ENCODE measurements around the gene PIGT.

GRCh38 chr20:45366631-45367030, 49.3 kb upstream of the PIGT start:
- TF ChIP-seq ZNF138 (CRISPR knock-in tag; conservative IDR thresholded peaks at IDR 0.05) (no peak), ZNF416 (CRISPR knock-in tag; IDR thresholded peaks at IDR 0.05) (no peak), CTCF (IDR thresholded peaks at IDR 0.05) (no peak), PREB (CRISPR knock-in tag; IDR thresholded peaks at IDR 0.05; ENCODE audit: borderline replicate concordance) (no peak), FOXP1 (CRISPR knock-in tag; IDR thresholded peaks at IDR 0.05; ENCODE audit: borderline replicate concordance) (no peak), ATF6 (CRISPR knock-in tag; IDR thresholded peaks at IDR 0.05) (no peak), GRHL2 (CRISPR knock-in tag; IDR thresholded peaks at IDR 0.05; ENCODE audit: insufficient replicate concordance, severe bottlenecking) (no peak), SP1 (CRISPR knock-in tag; conservative IDR thresholded peaks at IDR 0.05) (no peak), TCF7 (CRISPR knock-in tag; IDR thresholded peaks at IDR 0.05; ENCODE audit: low read depth) (no peak)
- TF ChIP-seq, protein P1, sequence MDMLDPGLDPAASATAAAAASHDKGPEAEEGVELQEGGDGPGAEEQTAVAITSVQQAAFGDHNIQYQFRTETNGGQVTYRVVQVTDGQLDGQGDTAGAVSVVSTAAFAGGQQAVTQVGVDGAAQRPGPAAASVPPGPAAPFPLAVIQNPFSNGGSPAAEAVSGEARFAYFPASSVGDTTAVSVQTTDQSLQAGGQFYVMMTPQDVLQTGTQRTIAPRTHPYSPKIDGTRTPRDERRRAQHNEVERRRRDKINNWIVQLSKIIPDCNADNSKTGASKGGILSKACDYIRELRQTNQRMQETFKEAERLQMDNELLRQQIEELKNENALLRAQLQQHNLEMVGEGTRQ (CRISPR knock-in tag; IDR thresholded peaks at IDR 0.05): no peak
